WERI-Rb-1 (cell line): ENCODE data around the gene RBL2.
"Not testable (repeated sequence)": the region's sequence is repeated elsewhere in the genome, so short reads cannot be mapped to it uniquely, and the experiment has no call there.

Experiments
- DNase-seq: peaks from one replicate; pipeline ENCODE4 v3.0.0-alpha.2; 2020
- H3K27ac ChIP-seq: fragments of 250-450 bp; sonication (Bioruptor Pico); 2 replicates; pipeline ENCODE4 v1.5.1; 2020; ENCODE audit warnings: mild to moderate bottlenecking, moderate library complexity
- H3K27me3 ChIP-seq: fragments of 250-450 bp; sonication (Bioruptor Pico); 2 replicates; pipeline ENCODE4 v1.5.1; 2021; ENCODE audit warnings: mild to moderate bottlenecking, low read depth, moderate library complexity; ENCODE audit not compliant: insufficient read depth, severe bottlenecking
- H3K36me3 ChIP-seq: fragments of 250-450 bp; sonication (Bioruptor Pico); 2 replicates; pipeline ENCODE4 v1.5.1; 2020; ENCODE audit warnings: mild to moderate bottlenecking, moderate library complexity
- H3K4me3 ChIP-seq: 2 replicates; pipeline ENCODE4 v1.5.1; 2011; ENCODE audit warnings: low read depth, mild to moderate bottlenecking, control low read depth, low read length
- H3K9me3 ChIP-seq: fragments of 250-450 bp; sonication (Bioruptor Pico); 2 replicates; pipeline ENCODE4 v1.5.1; 2021; ENCODE audit warnings: mild to moderate bottlenecking, moderate library complexity; ENCODE audit not compliant: severe bottlenecking
- TF ChIP-seq, protein P1 (sequence below): IDR thresholded peaks from 2 replicates; pipeline ENCODE4 v1.5.1; 2011; ENCODE audit warnings: low read depth, mild to moderate bottlenecking, control low read depth, inconsistent platforms, low read length

Gene RBL2

DNA sequence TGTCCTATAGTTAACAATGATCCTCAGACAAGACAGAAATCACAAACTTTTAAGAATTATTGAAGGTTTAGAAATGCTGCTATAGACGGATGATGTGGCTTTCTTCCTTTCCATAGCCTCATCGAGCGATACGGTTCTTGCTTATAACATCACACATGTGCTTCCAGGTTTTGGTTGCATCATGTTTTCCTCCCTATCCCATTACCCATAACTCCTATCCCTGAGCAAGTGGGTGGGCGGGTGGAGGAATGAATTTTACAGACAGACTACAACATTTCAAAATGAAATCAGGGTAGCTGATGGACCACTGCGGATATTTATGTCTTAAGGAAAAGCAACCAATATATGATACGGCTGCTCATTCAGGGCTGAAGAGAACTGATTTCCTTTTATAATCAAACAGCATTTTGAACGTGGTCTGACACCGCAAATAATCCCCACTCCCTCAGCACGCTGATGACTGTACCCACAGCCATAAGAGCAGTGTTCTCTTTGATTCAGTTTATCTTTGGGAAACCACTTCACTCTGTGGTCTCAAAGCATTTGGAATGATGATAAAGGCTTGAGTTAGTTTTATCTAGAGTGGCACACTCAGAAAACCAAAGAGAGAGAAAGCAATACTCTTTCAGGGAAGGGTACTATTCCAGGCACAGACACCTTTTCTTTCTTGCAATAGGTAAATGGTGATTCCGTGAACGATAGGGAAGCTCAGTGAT lies 73.4 kb downstream of the RBL2 start:
- Histone ChIP-seq H3K36me3 (no peaks in the 10 kb centered on the region), H3K27me3 (no peaks in the 10 kb centered on the region), H3K27ac (no peak overlapping the region), H3K4me3 (no peak overlapping the region), H3K9me3 (no peaks in the 10 kb centered on the region)
- DNase-seq, result no peak
- TF ChIP-seq, protein P1, sequence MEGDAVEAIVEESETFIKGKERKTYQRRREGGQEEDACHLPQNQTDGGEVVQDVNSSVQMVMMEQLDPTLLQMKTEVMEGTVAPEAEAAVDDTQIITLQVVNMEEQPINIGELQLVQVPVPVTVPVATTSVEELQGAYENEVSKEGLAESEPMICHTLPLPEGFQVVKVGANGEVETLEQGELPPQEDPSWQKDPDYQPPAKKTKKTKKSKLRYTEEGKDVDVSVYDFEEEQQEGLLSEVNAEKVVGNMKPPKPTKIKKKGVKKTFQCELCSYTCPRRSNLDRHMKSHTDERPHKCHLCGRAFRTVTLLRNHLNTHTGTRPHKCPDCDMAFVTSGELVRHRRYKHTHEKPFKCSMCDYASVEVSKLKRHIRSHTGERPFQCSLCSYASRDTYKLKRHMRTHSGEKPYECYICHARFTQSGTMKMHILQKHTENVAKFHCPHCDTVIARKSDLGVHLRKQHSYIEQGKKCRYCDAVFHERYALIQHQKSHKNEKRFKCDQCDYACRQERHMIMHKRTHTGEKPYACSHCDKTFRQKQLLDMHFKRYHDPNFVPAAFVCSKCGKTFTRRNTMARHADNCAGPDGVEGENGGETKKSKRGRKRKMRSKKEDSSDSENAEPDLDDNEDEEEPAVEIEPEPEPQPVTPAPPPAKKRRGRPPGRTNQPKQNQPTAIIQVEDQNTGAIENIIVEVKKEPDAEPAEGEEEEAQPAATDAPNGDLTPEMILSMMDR, result no peak

DNA sequence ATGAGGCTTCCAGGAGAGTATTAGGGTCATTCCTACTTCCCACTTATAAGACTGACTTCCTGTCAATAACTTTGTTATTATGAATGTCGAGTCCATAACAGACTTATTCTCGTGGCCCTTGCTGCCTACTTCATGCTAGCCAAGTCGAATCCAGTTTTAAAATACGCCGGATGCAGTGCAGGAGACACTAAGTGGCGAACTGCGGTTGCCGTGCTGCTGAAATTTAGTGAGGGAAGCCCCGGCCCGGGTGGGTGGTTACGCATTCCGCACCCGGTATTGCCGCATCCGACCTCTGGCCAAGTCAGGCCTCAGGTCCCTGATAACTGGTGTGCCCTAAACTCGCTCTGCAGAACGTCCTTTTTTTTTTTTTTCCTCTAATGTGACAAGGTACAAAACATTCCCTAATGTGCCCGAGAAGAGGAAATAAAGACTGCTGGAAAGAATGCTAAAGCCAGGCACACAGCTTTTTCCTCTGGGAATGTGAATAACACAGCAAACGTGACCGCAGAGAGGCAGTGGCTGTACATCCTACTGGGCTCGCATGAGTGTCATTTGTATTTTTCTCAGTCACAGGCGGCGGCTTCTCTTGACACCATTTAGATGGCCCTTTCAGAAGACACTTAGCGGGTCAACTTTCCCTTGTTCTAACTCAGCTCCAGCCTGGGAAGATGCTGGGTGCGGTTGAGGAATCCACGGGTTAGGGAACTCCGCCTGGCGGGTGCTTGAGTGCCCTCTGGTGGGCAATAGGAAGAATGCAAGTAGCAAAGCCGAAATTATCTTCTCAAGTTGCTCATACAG lies 75.8 kb downstream of the RBL2 start:
- H3K9me3 ChIP-seq, result peaks cover 9% of the 10 kb centered on the region
- peak; percentile 55 for DNase-seq
- no peak overlapping the region for H3K4me3 ChIP-seq
- no peaks in the 10 kb centered on the region for H3K27me3 ChIP-seq
- TF ChIP-seq, protein P1, result peak; percentile 77
- H3K36me3 ChIP-seq, result no peaks in the 10 kb centered on the region
- H3K27ac ChIP-seq, result no peak overlapping the region; the same call in 1 of the 2 replicates

- H3K27me3 ChIP-seq, result no peaks in the 10 kb centered on the region
- H3K36me3 ChIP-seq, result no peaks in the 10 kb centered on the region
- H3K4me3 ChIP-seq, result no peak overlapping the region
- TF ChIP-seq, protein P1, result no peak
- H3K9me3 ChIP-seq, result peaks cover 9% of the 10 kb centered on the region
- H3K27ac ChIP-seq, result peak overlapping the region; percentile 43
- no peak for DNase-seq
Observed at GRCh38 chr16:53510704-53511070, 76.4 kb downstream of the RBL2 start.

DNA sequence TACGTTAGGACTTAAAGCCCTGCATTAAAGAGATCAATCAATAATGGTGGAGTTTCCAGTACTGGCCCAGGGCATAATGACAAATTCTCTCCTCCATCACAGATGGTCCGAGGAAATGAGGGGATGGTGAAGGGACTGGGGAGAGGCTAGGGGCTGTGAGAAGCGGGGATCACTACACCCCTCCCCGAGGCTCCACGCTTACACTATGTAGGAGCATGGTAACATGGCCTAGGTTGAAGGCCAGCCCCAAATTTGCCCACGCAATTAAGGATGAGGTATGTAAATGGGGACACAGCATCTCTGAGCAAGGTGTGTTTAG lies 76.8 kb downstream of the RBL2 start:
- TF ChIP-seq, protein P1, result no peak
- Histone ChIP-seq H3K27ac (peak overlapping the region; percentile 43), H3K4me3 (no peak overlapping the region)

DNA sequence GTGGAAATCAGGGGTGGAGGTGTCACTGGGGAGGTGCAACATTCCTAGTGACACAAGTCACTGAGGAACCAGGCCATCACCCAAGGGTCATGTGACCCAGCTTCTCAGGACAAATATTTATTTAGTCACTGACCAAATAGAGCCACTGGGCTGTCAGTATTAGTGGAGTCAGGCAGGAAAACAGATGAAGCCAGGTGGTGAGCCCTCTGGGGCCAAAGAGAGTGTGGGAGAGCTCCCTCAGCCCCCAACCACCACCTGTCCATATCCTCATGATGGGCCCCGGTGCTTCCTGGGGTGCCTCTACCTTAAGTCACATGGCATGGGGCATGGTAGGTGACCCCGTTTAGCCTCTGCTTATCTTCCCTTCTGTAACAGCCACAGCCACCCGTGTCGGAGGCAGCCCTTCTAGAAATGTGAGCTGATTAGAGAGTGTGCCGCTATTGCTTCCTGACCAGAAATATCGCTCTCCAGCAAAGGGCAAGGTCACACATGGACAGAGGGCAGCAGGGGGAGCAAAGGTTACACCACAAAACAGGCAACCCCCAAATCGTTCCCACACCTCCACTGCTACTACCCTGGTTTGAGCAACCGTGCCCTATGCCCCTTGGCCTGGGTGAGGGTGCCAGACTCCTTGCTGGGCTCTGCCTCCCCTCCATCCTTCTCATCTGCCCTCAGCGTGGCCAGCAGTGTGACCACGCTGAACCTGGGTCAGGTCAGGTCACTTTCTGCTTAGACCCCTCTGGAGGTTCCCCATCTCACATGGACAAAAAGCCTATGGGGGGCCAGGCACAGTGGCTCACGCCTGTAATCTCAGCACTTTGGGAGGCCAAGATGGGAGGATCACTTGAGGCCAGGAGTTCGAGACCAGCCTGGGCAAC lies 77.4 kb downstream of the RBL2 start:
- H3K27ac ChIP-seq, result peak overlapping the region; percentile 43
- TF ChIP-seq, protein P1, result no peak
- H3K4me3 ChIP-seq, result no peak overlapping the region
- H3K9me3 ChIP-seq, result peaks cover 9% of the 10 kb centered on the region
- peak; percentile 20 for DNase-seq
- no peaks in the 10 kb centered on the region for H3K27me3 ChIP-seq
- no peaks in the 10 kb centered on the region for H3K36me3 ChIP-seq

More for the DNA sequence above, 76.8 kb downstream of the RBL2 start:
- Histone ChIP-seq H3K36me3 (no peaks in the 10 kb centered on the region), H3K9me3 (peaks cover 9% of the 10 kb centered on the region), H3K27me3 (no peaks in the 10 kb centered on the region)
- no peak for DNase-seq

DNA sequence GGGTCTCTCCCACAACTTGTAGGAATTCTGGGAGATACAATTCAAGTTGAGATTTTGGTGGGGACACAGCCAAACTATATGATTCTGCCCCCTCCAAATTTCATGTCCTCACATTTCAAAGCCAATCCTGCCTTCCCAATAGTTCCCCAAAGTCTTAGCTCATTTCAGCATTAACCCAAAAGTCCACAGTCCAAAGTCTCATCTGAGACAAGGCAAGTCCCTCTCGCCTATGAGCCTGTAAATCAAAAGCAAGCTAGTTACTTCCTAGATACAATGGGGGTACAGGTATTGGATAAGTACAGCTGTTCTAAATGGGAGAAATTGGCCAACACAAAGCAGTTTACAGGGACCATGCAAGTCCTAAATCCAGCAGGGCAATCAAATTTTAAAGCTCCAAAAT lies 78.5 kb downstream of the RBL2 start:
- not testable (repeated sequence) for DNase-seq, H3K27ac ChIP-seq

More for the DNA sequence above, 78.5 kb downstream of the RBL2 start:
- not testable (repeated sequence) for H3K27me3 ChIP-seq, H3K9me3 ChIP-seq, H3K36me3 ChIP-seq, H3K4me3 ChIP-seq
